Measurements from ENCODE around the gene CPM. TPM values are rescaled to one million over a fixed set of nuclear protein-coding genes. Genes with fewer than 3 reads are reported as not detected.

The CPM gene
- polyA plus RNA-seq, 3 donors, result 8.4 to 32.4 (median 26.2) TPM

DNA sequence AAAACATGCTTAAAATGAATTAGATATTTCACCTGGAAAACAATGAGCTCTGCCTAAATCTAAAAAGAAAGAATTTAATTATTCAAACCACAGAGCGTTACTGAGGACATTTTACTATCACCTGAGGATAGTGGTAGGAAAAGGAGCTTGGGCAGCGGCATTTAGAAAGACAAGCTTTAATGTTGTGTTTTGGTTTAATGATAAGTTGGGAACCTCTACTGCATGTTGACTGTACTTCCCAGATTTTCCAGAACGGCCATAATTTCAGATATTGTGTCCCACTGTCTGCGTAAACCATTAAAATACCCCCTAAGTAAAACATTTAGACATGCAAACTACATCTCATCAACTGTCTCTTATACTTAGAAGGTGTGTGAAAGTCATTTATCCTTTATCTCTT, 55.4 kb downstream of the CPM start:
- Histone ChIP-seq H3K9me3 (replicated peaks in 1 of 2; ENCODE audit: control insufficient read depth in 1 of 2, insufficient read depth in 1 of 2, low read length in 2 of 2) (peaks cover 0 to 3% of the 10 kb centered on the region in 2 donors), H3K36me3 (replicated peaks in 1 of 2; ENCODE audit: control insufficient read depth in 1 of 2, insufficient read depth in 2 of 2, low read length in 2 of 2) (peaks cover 2 to 29% of the 10 kb centered on the region in 2 donors), H3K9ac (ENCODE audit: insufficient read depth, low read length, poor library complexity, severe bottlenecking) (no peak overlapping the region), H3K27ac (ENCODE audit: low read depth in 1 of 2, low read length in 2 of 2) (no peak overlapping the region), H3K79me2 (ENCODE audit: insufficient read depth, low read length) (no peaks in the 10 kb centered on the region), H4K20me1 (ENCODE audit: insufficient read depth, low read length) (no peaks in the 10 kb centered on the region), H2AFZ (ENCODE audit: insufficient read depth, low read depth, low read length, poor library complexity, severe bottlenecking) (no peak overlapping the region), H3K4me2 (replicated peaks; ENCODE audit: extremely low read depth, low read length, poor library complexity, severe bottlenecking) (no peak overlapping the region), H3K4me1 (ENCODE audit: control insufficient read depth in 1 of 2, insufficient read depth in 2 of 2, low read length in 2 of 2) (no peaks in the 10 kb centered on the region), H3K4me3 (replicated peaks in 1 of 3; ENCODE audit: low read depth in 2 of 3, low read length in 3 of 3) (no peak overlapping the region), H3K27me3 (ENCODE audit: control insufficient read depth in 2 of 2, insufficient read depth in 2 of 2, low read length in 2 of 2) (no peaks in the 10 kb centered on the region)
- intact Hi-C loops (cut with micrococcal nuclease), result no loop called here
- Mint-ChIP-seq H3K9me3 (peaks cover 0 to 16% (median 3%) of the 10 kb centered on the region in 7 donors), H3K4me3 (no peak overlapping the region), H3K4me1 (no peaks in the 10 kb centered on the region), H3K27me3 (ENCODE audit: low read depth in 3 of 3) (peaks cover 0 to 2% (median 0%) of the 10 kb centered on the region in 3 donors), H3K36me3 (peaks cover 37 to 50% of the 10 kb centered on the region in 2 donors), H3K27ac (no peak overlapping the region)
- DNase-seq, result no peak
- TF ChIP-seq, protein P1, sequence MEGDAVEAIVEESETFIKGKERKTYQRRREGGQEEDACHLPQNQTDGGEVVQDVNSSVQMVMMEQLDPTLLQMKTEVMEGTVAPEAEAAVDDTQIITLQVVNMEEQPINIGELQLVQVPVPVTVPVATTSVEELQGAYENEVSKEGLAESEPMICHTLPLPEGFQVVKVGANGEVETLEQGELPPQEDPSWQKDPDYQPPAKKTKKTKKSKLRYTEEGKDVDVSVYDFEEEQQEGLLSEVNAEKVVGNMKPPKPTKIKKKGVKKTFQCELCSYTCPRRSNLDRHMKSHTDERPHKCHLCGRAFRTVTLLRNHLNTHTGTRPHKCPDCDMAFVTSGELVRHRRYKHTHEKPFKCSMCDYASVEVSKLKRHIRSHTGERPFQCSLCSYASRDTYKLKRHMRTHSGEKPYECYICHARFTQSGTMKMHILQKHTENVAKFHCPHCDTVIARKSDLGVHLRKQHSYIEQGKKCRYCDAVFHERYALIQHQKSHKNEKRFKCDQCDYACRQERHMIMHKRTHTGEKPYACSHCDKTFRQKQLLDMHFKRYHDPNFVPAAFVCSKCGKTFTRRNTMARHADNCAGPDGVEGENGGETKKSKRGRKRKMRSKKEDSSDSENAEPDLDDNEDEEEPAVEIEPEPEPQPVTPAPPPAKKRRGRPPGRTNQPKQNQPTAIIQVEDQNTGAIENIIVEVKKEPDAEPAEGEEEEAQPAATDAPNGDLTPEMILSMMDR (IDR thresholded peaks at IDR 0.05), result no peak
- no CpG with 5 or more reads among the region's 4 CpGs for WGBS (ENCODE audit: insufficient coverage)

GRCh38 chr12:68876461-68876860, 56.5 kb downstream of the CPM start:
- intact Hi-C loops (cut with micrococcal nuclease), result no loop called here
- Histone ChIP-seq H3K4me2 (replicated peaks; ENCODE audit: extremely low read depth, low read length, poor library complexity, severe bottlenecking) (no peak overlapping the region), H3K79me2 (ENCODE audit: insufficient read depth, low read length) (no peaks in the 10 kb centered on the region), H3K9ac (ENCODE audit: insufficient read depth, low read length, poor library complexity, severe bottlenecking) (no peak overlapping the region), H3K4me3 (replicated peaks in 1 of 3; ENCODE audit: low read depth in 2 of 3, low read length in 3 of 3) (no peak overlapping the region), H3K27ac (ENCODE audit: low read depth in 1 of 2, low read length in 2 of 2) (no peak overlapping the region), H4K20me1 (ENCODE audit: insufficient read depth, low read length) (no peaks in the 10 kb centered on the region), H3K27me3 (ENCODE audit: control insufficient read depth in 2 of 2, insufficient read depth in 2 of 2, low read length in 2 of 2) (no peaks in the 10 kb centered on the region), H3K4me1 (ENCODE audit: control insufficient read depth in 1 of 2, insufficient read depth in 2 of 2, low read length in 2 of 2) (no peaks in the 10 kb centered on the region), H3K9me3 (replicated peaks in 1 of 2; ENCODE audit: control insufficient read depth in 1 of 2, insufficient read depth in 1 of 2, low read length in 2 of 2) (peaks cover 0 to 3% of the 10 kb centered on the region in 2 donors), H2AFZ (ENCODE audit: insufficient read depth, low read depth, low read length, poor library complexity, severe bottlenecking) (no peak overlapping the region), H3K36me3 (replicated peaks in 1 of 2; ENCODE audit: control insufficient read depth in 1 of 2, insufficient read depth in 2 of 2, low read length in 2 of 2) (peaks cover 3 to 26% of the 10 kb centered on the region in 2 donors)
- TF ChIP-seq, protein P1 (IDR thresholded peaks at IDR 0.05), result no peak
- DNase-seq, result no peak
- Mint-ChIP-seq H3K36me3 (peaks cover 35 to 48% of the 10 kb centered on the region in 2 donors), H3K4me1 (peaks cover 4% of the 10 kb centered on the region), H3K4me3 (no peak overlapping the region), H3K27ac (peak overlapping the region in 1 of 7 donors; percentile 46), H3K27me3 (ENCODE audit: low read depth in 3 of 3) (peaks cover 0 to 2% (median 0%) of the 10 kb centered on the region in 3 donors), H3K9me3 (peaks cover 0 to 16% (median 3%) of the 10 kb centered on the region in 7 donors)
- WGBS (ENCODE audit: insufficient coverage), result 0% methylated on average over 1 of the region's 4 CpGs
